C1 segment of cervical spinal cord (tissue), 14 donors: ENCODE results near the gene LMTK2.
"Not testable (repeated sequence)": the region's sequence is repeated elsewhere in the genome, so short reads cannot be mapped to it uniquely, and the experiment has no call there.

ENCODE experiments used
- DNase-seq, 14 donors: peaks; one replicate each; lab custom pipeline; 2025; lab: John Stamatoyannopoulos, UW

LMTK2 gene

DNA sequence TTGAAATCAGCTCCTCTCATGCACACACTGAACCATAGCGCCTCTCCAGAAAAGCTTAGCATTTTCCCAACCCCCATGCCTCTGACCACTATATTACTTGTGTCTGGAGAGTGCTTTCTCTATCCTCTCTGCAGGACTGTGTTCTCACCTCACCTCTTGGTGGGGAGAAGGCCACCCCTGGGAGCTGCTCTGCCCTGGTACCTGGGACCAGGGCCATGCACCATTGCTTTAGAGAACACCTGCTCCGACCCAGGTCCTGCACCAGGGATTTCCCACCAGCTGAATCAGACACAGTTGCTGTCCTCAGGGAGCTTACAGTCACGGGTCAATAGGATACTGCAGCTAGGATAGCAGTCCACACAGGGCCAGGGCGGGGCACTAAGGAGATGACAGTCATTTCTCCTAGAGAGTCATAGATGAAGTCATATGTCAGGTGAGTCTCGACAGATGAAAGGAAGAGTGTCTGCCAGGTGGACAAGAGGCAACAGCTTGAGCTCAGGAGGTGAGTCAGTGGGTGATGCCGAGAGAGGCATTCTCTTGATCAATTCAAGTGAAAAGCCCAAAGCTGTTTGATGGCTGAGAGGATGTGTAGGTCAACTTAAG lies 619 bp upstream of the LMTK2 start:
- no peak for DNase-seq

DNA sequence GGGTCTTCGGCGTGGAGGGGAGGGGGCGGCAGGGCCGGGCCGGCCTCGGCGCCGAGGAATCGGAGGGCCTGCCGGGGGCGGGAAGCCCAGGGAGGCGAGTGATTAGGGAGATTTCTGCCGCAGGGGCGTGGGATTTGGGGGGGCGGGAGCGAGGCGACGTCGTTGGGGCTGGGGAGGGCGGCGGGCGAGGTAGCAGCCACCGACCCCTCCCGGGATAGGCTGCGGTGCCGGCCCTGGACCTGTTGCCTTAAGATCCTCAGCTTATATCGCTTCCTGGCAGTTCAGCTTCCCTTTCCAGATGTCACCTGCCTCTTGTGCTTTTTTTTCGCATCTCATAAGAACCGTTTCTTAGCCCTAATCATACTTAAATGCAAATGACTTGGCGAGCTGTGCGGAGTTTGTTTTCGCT lies 655 bp downstream of the LMTK2 start:
- DNase-seq: no peak

GRCh38 chr7:98110249-98111022 lies 3.8 kb downstream of the LMTK2 start:
- no peak for DNase-seq

GRCh38 chr7:98112077-98112476 lies 5.4 kb downstream of the LMTK2 start:
- no peak for DNase-seq

DNA sequence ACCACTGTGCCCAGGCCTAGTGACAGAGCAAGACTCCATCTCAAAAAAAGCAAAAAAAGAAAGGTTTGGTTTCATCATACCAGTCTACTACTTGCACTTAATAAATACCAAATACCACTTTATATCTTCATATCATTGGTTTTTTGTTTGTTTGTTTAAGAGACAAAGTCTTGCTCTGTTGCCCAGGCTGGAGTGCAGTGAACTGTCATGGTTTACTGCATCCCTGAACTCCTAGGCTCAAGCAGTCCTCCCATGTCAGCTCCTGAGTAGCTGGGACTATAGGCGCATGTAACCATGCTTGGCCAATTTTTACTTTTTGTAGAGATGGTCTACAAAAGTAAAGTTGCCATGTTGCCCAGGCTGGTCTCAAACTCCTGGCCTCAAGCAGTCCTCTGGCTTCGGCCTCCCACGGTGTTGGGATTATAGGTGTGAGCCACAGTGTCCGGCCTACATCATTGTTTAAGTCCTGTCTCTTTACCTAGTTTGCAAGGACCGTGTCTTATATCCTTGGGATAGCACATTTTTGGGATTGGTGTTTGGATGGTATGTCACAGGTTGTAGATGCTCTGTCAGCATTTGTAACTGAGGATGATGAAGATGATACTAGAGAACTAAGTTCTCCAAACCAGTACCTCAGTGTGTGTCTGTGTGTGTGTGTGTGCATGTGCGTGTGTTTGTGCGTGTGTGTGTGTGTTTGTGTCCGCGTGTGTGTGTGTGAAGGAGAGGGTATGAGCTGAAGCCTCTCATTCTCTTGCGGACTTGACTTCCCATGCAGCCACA lies 9.3 kb downstream of the LMTK2 start:
- DNase-seq: no peak

- no peak for DNase-seq
Measured at GRCh38 chr7:98116656-98117461, 10.2 kb downstream of the LMTK2 start.

DNA sequence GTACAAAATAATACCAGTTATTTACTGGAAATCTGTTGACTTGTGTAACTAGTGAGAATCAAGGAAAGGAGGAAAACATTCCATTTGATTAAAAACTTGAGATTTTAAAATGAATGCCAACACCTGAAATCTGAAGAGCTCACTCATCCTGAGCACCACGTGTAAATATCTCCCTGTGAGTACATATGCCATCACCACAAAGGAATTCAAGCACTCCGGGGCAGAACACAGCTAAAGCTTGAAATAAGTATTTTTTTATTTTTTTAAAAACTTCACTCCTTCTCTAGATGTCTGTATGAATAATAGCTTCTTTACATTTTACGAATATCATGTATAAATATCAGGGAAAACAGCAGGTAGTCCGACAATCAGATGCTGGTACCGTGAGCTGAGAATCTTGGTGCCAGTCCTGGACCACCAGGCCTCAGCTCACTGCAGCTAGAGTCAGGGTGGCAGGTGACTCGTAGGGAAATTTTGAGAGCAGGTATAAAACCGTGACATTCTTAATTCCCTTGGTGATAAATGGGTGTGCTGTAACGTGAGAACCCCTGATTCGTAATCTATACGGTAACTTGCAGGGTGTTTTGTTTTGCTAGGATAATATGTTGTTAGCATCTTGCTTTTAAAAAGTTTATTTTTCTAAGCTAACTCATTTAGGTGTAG lies 12.7 kb downstream of the LMTK2 start:
- no peak for DNase-seq

- DNase-seq: no peak
Measured at GRCh38 chr7:98120559-98120958, 13.9 kb downstream of the LMTK2 start.

GRCh38 chr7:98121388-98121787 lies 14.7 kb downstream of the LMTK2 start:
- DNase-seq: not testable (repeated sequence)

GRCh38 chr7:98123365-98123696 lies 16.7 kb downstream of the LMTK2 start:
- DNase-seq: no peak

GRCh38 chr7:98125759-98126158 lies 19.1 kb downstream of the LMTK2 start:
- DNase-seq: peak in 1 of 14 donors; percentile 2

- DNase-seq: no peak
Measured at GRCh38 chr7:98126311-98127142, 19.9 kb downstream of the LMTK2 start.

DNA sequence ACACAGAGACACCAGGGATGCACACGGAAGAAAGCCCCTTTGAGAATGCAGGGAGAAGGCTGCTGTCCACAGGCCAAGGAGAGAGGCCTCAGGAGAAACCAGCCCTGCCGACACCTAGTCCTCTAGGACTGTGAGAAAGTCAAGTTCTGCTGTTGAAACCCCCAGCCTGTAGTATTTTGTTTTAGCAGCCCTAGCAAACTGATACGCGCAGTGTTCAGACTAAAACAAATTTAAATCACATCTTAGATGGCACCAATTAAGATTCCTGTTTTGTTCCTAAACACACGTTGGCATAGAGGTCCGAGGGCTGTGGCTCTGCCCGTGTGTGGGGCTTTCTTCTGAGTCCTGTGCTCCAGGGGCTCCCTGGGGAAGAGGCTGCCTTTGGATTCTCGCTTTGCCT lies 21.7 kb downstream of the LMTK2 start:
- no peak for DNase-seq

GRCh38 chr7:98130959-98131358 lies 24.3 kb downstream of the LMTK2 start:
- no peak for DNase-seq

- DNase-seq: peak in 2 of 14 donors; percentile 3 to 12
Measured at GRCh38 chr7:98133181-98133580, 26.5 kb downstream of the LMTK2 start.

- DNase-seq: no peak
Measured at GRCh38 chr7:98133621-98134303, 27.1 kb downstream of the LMTK2 start.

GRCh38 chr7:98134420-98135228 lies 28.0 kb downstream of the LMTK2 start:
- DNase-seq: no peak

DNA sequence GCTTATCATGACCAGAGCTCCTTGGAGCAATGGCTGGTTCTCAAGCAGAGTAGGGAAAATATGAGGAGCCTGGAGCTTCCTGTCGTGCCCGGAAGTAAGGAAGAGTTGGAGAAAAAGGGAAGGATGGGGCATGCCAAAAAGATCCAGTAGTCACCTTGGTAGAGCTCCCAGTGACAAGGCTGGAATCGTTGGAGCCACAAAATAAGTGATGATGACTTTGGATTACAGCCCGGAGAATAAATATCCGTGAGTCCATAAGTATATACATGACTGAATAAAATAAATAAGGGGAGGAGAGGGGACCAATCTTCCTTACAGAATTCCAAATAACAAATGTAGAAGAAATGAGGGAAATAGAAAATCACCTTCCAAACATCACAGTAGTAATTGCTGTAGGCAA lies 29.3 kb downstream of the LMTK2 start:
- no peak for DNase-seq

DNA sequence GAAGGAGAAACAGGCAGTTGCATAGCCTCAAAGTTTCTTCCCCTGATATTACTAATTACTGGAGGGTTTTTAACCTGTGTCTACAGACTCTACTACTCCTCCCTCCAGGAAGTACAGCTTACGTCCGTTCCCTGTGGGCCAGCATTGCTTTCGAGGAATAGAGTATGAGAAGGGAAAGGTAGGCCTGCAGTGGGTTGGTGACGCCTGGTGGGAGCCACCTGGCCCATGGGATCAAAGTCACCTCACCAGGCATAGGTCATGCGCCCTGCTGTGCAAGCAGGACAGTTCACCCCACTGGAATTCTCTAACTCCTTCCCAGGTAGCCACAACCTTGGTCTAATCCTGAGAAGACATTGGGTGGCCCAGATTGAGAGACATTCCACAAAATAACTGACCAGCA lies 29.8 kb downstream of the LMTK2 start:
- no peak for DNase-seq
